ENCODE data around the gene ARHGEF2. TPM values are rescaled to one million over a fixed set of nuclear protein-coding genes. Genes with fewer than 3 reads are reported as not detected.
A peak's percentile ranks its signal among the peaks of the same experiment; 100 is the strongest.

Gene ARHGEF2
- total RNA-seq, 2 experiments from 2014 or later = 157 to 191 TPM

DNA sequence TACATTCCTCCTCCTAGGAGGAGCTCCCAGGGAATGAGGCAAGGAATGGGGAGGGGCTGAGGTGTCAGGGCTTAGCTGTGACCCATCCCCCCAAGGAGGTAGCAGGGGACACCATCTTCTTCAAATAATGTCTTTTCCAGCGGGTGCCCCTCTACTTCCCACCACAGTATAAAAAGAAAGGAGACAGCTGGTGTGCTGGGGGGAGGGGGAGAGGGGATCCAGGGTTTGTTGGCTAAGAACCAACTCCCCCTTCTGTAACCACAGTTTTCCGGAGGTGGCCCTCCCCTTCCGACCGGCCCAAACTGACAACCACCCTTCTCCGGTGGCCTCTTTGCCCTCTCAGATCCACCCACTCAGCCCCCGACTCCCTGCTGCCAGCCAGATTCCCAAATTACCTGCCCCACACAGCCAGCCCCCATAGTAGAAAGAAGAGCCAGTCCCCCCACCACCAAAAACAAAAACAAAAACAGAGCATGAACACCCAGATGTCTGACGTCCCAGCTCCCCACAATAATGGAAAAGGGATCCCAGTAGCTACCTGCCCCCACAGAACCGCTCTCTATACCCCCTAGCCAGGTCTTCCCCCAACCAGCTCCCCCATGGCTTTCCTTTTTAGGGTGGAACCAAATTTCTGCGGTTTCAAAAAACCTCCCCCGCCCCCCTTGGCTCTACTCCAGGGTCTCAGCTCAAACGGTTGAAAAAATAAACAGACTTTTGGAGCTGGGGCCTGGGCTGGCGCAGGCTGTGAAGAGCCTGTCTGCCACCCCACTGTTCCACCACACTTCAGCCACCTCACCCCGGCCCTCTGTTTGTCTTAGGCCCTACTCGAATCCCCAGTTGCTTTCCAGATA is 2.1 kb downstream of the ARHGEF2 start:
- ChIA-PET CTCF (interaction anchor here (0.6 to 5.0 kb wide), 15 partner anchors 9 to 653 kb away, joined by 3 to 38 read pairs (median 4); no protein-coding TSS in a partner anchor), POLR2A (interaction anchor here (0.5 to 0.6 kb wide), 3 partner anchors 30 to 307 kb away, joined by 3 to 4 read pairs (median 3); no protein-coding TSS in a partner anchor)
- DNase-seq = peak; percentile 56
- Mint-ChIP-seq H3K4me1 (peaks cover 69% of the 10 kb centered on the region), H3K27ac (peak overlapping the region; percentile 87), H3K4me3 (peak overlapping the region; percentile 99), H3K9me3 (no peaks in the 10 kb centered on the region), H3K36me3 (ENCODE audit: low read depth) (peaks cover 53% of the 10 kb centered on the region), H3K27me3 (no peaks in the 10 kb centered on the region)

- H3K9me3 Mint-ChIP-seq = no peaks in the 10 kb centered on the region
- ChIA-PET POLR2A (interaction anchor here (1.0 kb wide), 1 partner anchor 8 kb away, joined by 3 read pairs; no protein-coding TSS in a partner anchor), CTCF (interaction anchor here (0.6 to 5.0 kb wide), 10 partner anchors 8 to 122 kb away, joined by 3 to 38 read pairs (median 6); no protein-coding TSS in a partner anchor)
- DNase-seq = no peak
- no peaks in the 10 kb centered on the region for H3K27me3 Mint-ChIP-seq
- H3K4me1 Mint-ChIP-seq = peaks cover 69% of the 10 kb centered on the region
- peak overlapping the region; percentile 99 for H3K4me3 Mint-ChIP-seq
- peak overlapping the region; percentile 87 for H3K27ac Mint-ChIP-seq
- peaks cover 55% of the 10 kb centered on the region for H3K36me3 Mint-ChIP-seq (ENCODE audit: low read depth)
Observed at GRCh38 chr1:155975375-155976061, 2.8 kb downstream of the ARHGEF2 start.

DNA sequence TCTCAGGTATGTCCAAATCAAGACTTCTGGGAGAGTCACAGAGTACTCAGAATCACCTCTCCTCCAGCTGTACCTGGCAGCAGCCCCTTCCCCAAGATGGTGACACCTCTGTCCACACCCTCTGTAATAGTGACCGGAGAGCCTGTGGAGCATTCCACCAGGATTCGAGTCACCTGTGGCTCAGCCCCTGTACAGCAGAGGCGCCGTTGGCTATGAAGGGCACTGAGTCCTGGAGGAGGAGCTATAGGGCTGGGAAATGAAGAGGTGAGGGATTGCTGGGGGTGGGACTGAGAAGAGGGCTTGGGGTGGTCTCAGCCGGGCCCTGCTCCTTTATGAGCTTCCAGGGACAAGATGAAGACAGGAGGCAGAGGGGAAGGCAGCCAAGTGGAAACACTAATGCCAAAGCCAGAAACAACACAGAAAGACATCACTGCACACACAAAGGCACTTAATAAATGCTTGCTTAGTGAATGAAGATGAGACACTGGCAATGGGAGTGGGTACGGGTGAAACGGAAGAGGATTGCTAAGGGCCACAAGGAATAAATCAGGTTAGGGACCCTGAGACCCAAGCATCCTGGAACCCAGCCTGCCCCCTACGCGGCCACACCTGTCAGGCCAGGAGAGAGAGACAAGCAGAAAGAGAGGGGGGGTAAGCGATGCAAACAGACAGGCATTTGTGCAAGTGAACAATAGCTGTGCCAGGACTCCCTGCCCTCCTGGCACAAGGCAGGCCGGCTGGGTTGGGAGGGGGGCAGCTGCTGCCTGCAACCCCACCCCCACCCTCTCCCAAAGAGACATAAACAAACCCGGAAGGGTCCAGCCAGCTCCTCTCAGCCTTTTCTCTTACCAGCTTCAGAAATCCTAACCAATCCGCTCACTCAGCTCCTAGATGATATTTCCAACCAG is 3.9 kb downstream of the ARHGEF2 start:
- H3K36me3 Mint-ChIP-seq (ENCODE audit: low read depth) = peaks cover 64% of the 10 kb centered on the region
- H3K4me3 Mint-ChIP-seq = peak overlapping the region; percentile 99
- no peaks in the 10 kb centered on the region for H3K9me3 Mint-ChIP-seq
- H3K27ac Mint-ChIP-seq = peak overlapping the region; percentile 87
- ChIA-PET CTCF (interaction anchor here (0.6 to 2.6 kb wide), 6 partner anchors 8 to 80 kb away, joined by 3 to 15 read pairs (median 4); no protein-coding TSS in a partner anchor), POLR2A (interaction anchor here (1.0 kb wide), 1 partner anchor 9 kb away, joined by 3 read pairs; no protein-coding TSS in a partner anchor)
- peaks cover 70% of the 10 kb centered on the region for H3K4me1 Mint-ChIP-seq
- no peaks in the 10 kb centered on the region for H3K27me3 Mint-ChIP-seq
- no peak for DNase-seq

- no peak overlapping the region for H3K4me3 Mint-ChIP-seq
- H3K4me1 Mint-ChIP-seq = peaks cover 75% of the 10 kb centered on the region
- H3K36me3 Mint-ChIP-seq (ENCODE audit: low read depth) = peaks cover 69% of the 10 kb centered on the region
- CTCF ChIA-PET = interaction anchor here (0.6 to 2.6 kb wide), 3 partner anchors 10 to 79 kb away, joined by 3 to 15 read pairs (median 9); no protein-coding TSS in a partner anchor
- POLR2A ChIA-PET = no interaction called here
- H3K9me3 Mint-ChIP-seq = no peaks in the 10 kb centered on the region
- no peak for DNase-seq
- peak overlapping the region; percentile 87 for H3K27ac Mint-ChIP-seq
- H3K27me3 Mint-ChIP-seq = no peaks in the 10 kb centered on the region
Observed at GRCh38 chr1:155973723-155974122, 4.6 kb downstream of the ARHGEF2 start.

GRCh38 chr1:155971910-155972809 is 6.2 kb downstream of the ARHGEF2 start:
- peaks cover 76% of the 10 kb centered on the region for H3K36me3 Mint-ChIP-seq (ENCODE audit: low read depth)
- CTCF ChIA-PET = interaction anchor here (2.6 kb wide), 1 partner anchor 18 kb away, joined by 9 read pairs; no protein-coding TSS in a partner anchor
- no peak for DNase-seq
- peak overlapping the region; percentile 76 for H3K27ac Mint-ChIP-seq
- no peaks in the 10 kb centered on the region for H3K27me3 Mint-ChIP-seq
- H3K4me3 Mint-ChIP-seq = peak overlapping the region; percentile 8
- POLR2A ChIA-PET = no interaction called here
- peaks cover 91% of the 10 kb centered on the region for H3K4me1 Mint-ChIP-seq
- no peaks in the 10 kb centered on the region for H3K9me3 Mint-ChIP-seq

DNA sequence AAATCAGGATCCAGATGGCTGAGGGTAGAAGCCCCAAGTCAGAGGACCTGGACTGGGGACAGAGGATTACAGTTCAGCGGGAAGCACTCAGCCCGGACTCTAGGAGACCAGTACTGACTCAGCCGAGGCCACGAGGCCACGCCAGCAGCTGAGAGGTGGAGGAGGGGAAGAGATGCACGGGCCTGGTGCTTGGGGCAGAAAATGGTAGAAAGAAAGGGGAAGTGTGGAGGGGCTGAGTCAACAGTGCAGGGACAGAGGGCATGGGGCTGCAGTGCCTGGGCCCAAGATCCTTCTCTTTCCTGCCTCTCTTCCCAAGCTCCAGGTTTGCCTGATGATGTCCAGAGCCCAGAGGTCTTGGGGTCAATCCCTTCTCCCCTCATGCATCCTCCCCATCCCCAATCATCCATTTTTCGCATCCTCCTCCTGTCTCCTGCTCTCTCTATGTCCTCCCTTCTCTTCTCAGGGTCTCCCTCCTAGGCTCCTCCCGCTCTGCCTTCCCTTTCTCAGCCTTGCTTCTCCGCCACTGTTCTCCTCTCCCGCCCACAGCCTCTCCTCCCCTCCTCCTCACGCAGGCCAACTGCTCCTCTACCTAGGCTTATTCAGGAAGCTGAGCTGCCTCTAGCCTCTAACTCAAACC is 7.7 kb downstream of the ARHGEF2 start:
- H3K27me3 Mint-ChIP-seq = no peaks in the 10 kb centered on the region
- DNase-seq = no peak
- H3K4me3 Mint-ChIP-seq = peak overlapping the region; percentile 19
- peaks cover 78% of the 10 kb centered on the region for H3K36me3 Mint-ChIP-seq (ENCODE audit: low read depth)
- peak overlapping the region; percentile 83 for H3K27ac Mint-ChIP-seq
- CTCF ChIA-PET = interaction anchor here (1.3 kb wide), 2 partner anchors 10 to 12 kb away, joined by 3 read pairs; no protein-coding TSS in a partner anchor
- no peaks in the 10 kb centered on the region for H3K9me3 Mint-ChIP-seq
- POLR2A ChIA-PET = interaction anchor here (0.5 to 0.7 kb wide), 2 partner anchors 75 to 77 kb away, joined by 3 to 4 read pairs; no protein-coding TSS in a partner anchor
- peaks cover 95% of the 10 kb centered on the region for H3K4me1 Mint-ChIP-seq

DNA sequence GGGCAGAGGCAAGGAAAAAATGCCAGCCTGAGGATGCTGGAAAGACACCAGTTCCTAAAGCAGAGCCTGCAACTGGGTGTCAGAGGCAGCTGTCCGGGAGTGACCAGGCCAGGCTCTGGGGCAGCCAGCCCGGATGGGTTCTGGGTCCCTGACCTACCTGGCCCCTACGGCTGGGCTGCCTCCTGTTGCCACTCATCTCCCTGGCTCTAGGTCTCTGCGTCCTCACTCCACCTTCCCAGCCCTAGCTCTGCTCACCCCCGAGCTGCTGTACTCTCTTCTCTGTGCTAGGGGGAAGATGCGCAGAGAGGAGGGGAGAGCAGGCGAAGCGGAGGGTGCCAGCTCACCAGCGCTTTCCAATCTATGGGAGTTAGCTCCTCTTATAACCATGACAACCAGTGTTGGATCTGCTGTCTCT is 9.0 kb downstream of the ARHGEF2 start:
- DNase-seq = no peak
- peaks cover 76% of the 10 kb centered on the region for H3K36me3 Mint-ChIP-seq (ENCODE audit: low read depth)
- no peak overlapping the region for H3K4me3 Mint-ChIP-seq
- H3K27ac Mint-ChIP-seq = peak overlapping the region; percentile 81
- CTCF ChIA-PET = interaction anchor here (0.5 to 1.4 kb wide), 2 partner anchors 20 to 58 kb away, joined by 3 read pairs; no protein-coding TSS in a partner anchor
- no peaks in the 10 kb centered on the region for H3K27me3 Mint-ChIP-seq
- POLR2A ChIA-PET = no interaction called here
- H3K4me1 Mint-ChIP-seq = peaks cover 86% of the 10 kb centered on the region
- H3K9me3 Mint-ChIP-seq = no peaks in the 10 kb centered on the region

- ChIA-PET POLR2A (interaction anchor here (1.1 to 1.5 kb wide), 2 partner anchors 22 to 35 kb away, joined by 3 to 4 read pairs; partner anchors contain the start of gene KHDC4), CTCF (interaction anchor here (0.6 to 3.6 kb wide), 7 partner anchors 9 to 836 kb away, joined by 3 to 35 read pairs (median 3); partner anchors contain the start of gene ARHGEF2)
- Mint-ChIP-seq H3K4me1 (peaks cover 83% of the 10 kb centered on the region), H3K9me3 (no peaks in the 10 kb centered on the region), H3K27me3 (no peaks in the 10 kb centered on the region), H3K4me3 (peak overlapping the region; percentile 40), H3K27ac (peak overlapping the region; percentile 90), H3K36me3 (ENCODE audit: low read depth) (peaks cover 75% of the 10 kb centered on the region)
- no peak for DNase-seq
Observed at GRCh38 chr1:155968670-155969069, 9.7 kb downstream of the ARHGEF2 start.

GRCh38 chr1:155968051-155968400 is 10.3 kb downstream of the ARHGEF2 start:
- no peak for DNase-seq
- Mint-ChIP-seq H3K27ac (peak overlapping the region; percentile 90), H3K9me3 (no peaks in the 10 kb centered on the region), H3K36me3 (ENCODE audit: low read depth) (peaks cover 69% of the 10 kb centered on the region), H3K27me3 (no peaks in the 10 kb centered on the region), H3K4me3 (peak overlapping the region; percentile 40), H3K4me1 (peaks cover 76% of the 10 kb centered on the region)
- ChIA-PET CTCF (interaction anchor here (0.5 to 3.6 kb wide), 10 partner anchors 10 to 835 kb away, joined by 3 to 35 read pairs (median 3); partner anchors contain the start of gene ARHGEF2), POLR2A (interaction anchor here (1.1 to 1.5 kb wide), 2 partner anchors 22 to 34 kb away, joined by 3 to 4 read pairs; partner anchors contain the start of gene KHDC4)

- POLR2A ChIA-PET = interaction anchor here (1.5 kb wide), 1 partner anchor 34 kb away, joined by 3 read pairs; the partner anchor contains the start of gene KHDC4
- Mint-ChIP-seq H3K27me3 (no peaks in the 10 kb centered on the region), H3K9me3 (no peaks in the 10 kb centered on the region), H3K36me3 (ENCODE audit: low read depth) (peaks cover 69% of the 10 kb centered on the region), H3K27ac (peak overlapping the region; percentile 90), H3K4me3 (peak overlapping the region; percentile 40), H3K4me1 (peaks cover 76% of the 10 kb centered on the region)
- CTCF ChIA-PET = interaction anchor here (0.5 to 3.6 kb wide), 11 partner anchors 7 to 99 kb away, joined by 3 to 35 read pairs (median 3); partner anchors contain the start of gene ARHGEF2
- peak; percentile 47 for DNase-seq
Observed at GRCh38 chr1:155967341-155968050, 10.9 kb downstream of the ARHGEF2 start.

All from activated CD4-positive, alpha-beta T cell treated with anti-CD3 and anti-CD28 coated beads, Interleukin-2, amount 10 ng/mL, durations not matched to agents 7 days and 5 days (primary cell).